Left lung (tissue), 10 donors: Measurements from ENCODE around the gene MAP3K7CL. TPM values are rescaled to one million over a fixed set of nuclear protein-coding genes. Genes with fewer than 3 reads are reported as not detected.

Experiments
- ATAC-seq: fragments of 200-7000 bp; cut with Tn5 transposase; one replicate; pipeline ENCODE4 v1.9.1; 2020; ENCODE audit warnings: moderate library complexity
- DNase-seq, 4 donors: peaks; one replicate each; pipeline ENCODE4 v3.0.0-alpha.2; 2013 to 2020
- H3K27ac ChIP-seq, 2 donors: fragments of 200-600 bp; sonication (generic) in 1 of 2; one replicate each; pipeline versions ENCODE4 v1.5.0 to v1.8.0; 2020 to 2021
- H3K27me3 ChIP-seq, 2 donors: fragments of 200-600 bp; sonication (generic) in 1 of 2; one replicate each; pipeline versions ENCODE4 v1.5.0 to v1.8.0; 2020 to 2021
- H3K36me3 ChIP-seq, 2 donors: fragments of 200-600 bp; sonication (generic) in 1 of 2; one replicate each; pipeline versions ENCODE4 v1.5.0 to v1.8.0; 2020 to 2021
- H3K4me1 ChIP-seq, 2 donors: fragments of 200-600 bp; one replicate each; pipeline ENCODE4 v1.8.0; 2021
- H3K4me3 ChIP-seq, 2 donors: fragments of 200-600 bp; sonication (generic) in 1 of 2; one replicate each; pipeline versions ENCODE4 v1.5.0 to v1.8.0; 2020 to 2021; ENCODE audit warnings: mild to moderate bottlenecking in 1 of 2
- H3K9me3 ChIP-seq, 2 donors: fragments of 200-600 bp; sonication (generic) in 1 of 2; one replicate each; pipeline versions ENCODE4 v1.5.0 to v1.8.0; 2020 to 2021
- intact Hi-C, 2 donors: fragments of 100-400 bp; cut with DNase I; formaldehyde crosslinking; loops; one replicate each; pipeline versions ENCODE4 v1.11.2 to v1.14.2; 2022
- polyA plus RNA-seq, 6 donors: library from polyadenylated mRNA; unstranded; fragments of 120-200 nt; gene quantifications; one replicate each; pipeline ENCODE4 v1.2.1, GENCODE V29; 2013; ENCODE audit not compliant: insufficient read length in 6 of 6
- total RNA-seq, 2 donors: library from RNA; stranded (reverse); fragmentation: NEBNext Ultra II Directional; extraction: Animal tissue kit (Norgen Biotek cat#: 25700); gene quantifications; one replicate each; pipeline ENCODE4 v1.2.1, GENCODE V29; 2021
- TF ChIP-seq, protein P1 (sequence below), 2 donors: fragments of 200-600 bp; sonication (generic) in 1 of 2; IDR thresholded peaks; one replicate each; pipeline versions ENCODE4 v1.5.0 to v1.8.0; 2021; ENCODE audit warnings: antibody characterized with exemption in 2 of 2
- donor health status: DM: no; HTN: yes; CAD: no.
- donor health status: DM: no; HTN: no; CAD: no.

The MAP3K7CL gene
- total and polyA plus RNA-seq, 8 donors: 5.0 to 8.5 (median 6.8) TPM

DNA sequence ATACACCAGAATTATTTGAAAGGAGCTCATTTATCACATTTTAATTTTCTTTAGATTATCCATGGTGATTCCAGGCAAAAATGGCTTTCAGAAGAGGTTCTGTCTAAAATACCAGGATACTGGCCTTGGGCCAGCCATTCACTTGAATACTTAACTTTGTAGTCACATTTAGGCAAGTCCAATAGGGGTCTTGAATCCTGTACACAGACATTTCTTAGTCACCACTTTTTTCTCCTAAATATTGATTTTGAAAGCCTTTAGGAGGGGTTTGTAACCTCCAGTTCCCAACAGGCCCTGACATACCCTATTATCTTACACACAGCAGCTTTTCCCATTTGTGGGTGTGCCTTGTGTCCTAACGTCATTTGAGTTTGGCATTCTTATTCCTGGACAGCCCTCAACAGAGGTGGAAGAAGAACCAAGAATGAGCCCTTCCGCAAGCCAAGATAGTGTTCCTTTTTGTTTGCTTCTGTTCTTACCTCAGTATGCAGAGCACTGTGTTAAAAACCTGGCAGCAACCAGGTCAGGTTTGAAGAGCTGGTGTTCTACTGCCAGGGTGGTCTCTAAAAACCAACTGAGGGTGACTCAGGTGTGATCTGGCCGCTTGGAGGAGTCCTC lies 19.5 kb downstream of the MAP3K7CL start:
- H3K9me3 ChIP-seq: no peaks in the 10 kb centered on the region
- no peak for ATAC-seq
- H3K27me3 ChIP-seq: no peaks in the 10 kb centered on the region
- H3K4me3 ChIP-seq: no peak overlapping the region
- no peaks in the 10 kb centered on the region for H3K36me3 ChIP-seq
- intact Hi-C loops: no loop called here
- no peak overlapping the region for H3K27ac ChIP-seq
- no peak for DNase-seq
- H3K4me1 ChIP-seq: peaks cover 0 to 13% of the 10 kb centered on the region in 2 donors
- TF ChIP-seq, protein P1, sequence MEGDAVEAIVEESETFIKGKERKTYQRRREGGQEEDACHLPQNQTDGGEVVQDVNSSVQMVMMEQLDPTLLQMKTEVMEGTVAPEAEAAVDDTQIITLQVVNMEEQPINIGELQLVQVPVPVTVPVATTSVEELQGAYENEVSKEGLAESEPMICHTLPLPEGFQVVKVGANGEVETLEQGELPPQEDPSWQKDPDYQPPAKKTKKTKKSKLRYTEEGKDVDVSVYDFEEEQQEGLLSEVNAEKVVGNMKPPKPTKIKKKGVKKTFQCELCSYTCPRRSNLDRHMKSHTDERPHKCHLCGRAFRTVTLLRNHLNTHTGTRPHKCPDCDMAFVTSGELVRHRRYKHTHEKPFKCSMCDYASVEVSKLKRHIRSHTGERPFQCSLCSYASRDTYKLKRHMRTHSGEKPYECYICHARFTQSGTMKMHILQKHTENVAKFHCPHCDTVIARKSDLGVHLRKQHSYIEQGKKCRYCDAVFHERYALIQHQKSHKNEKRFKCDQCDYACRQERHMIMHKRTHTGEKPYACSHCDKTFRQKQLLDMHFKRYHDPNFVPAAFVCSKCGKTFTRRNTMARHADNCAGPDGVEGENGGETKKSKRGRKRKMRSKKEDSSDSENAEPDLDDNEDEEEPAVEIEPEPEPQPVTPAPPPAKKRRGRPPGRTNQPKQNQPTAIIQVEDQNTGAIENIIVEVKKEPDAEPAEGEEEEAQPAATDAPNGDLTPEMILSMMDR (IDR thresholded peaks at IDR 0.05): no peak

DNA sequence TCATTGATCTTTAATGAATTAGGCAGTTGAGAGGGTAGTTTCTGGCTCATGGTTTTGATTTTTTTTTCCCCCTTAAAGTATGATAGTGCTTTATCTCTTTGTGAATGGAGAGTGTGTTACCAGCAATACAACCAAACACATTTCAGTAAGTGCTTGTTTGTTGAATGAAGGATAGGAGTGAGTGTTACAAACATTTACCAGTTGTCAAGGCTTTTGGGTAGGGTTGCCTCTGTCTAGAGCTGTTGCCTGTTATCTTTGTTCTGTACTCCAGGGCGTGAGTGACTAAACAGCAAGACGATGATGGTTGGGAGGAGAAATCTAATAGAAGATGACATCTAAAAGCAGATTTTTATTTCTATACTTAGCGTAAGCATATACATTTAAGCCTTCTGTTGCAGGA lies 21.5 kb downstream of the MAP3K7CL start:
- Histone ChIP-seq H3K4me1 (peaks cover 0 to 5% of the 10 kb centered on the region in 2 donors), H3K9me3 (no peaks in the 10 kb centered on the region), H3K27me3 (no peaks in the 10 kb centered on the region), H3K27ac (no peak overlapping the region), H3K4me3 (no peak overlapping the region), H3K36me3 (no peaks in the 10 kb centered on the region)
- ATAC-seq (no peak), DNase-seq (peak in 2 of 4 donors; percentile 77 to 80)
- TF ChIP-seq, protein P1 (IDR thresholded peaks at IDR 0.05): no peak
- intact Hi-C loops: no loop called here

DNA sequence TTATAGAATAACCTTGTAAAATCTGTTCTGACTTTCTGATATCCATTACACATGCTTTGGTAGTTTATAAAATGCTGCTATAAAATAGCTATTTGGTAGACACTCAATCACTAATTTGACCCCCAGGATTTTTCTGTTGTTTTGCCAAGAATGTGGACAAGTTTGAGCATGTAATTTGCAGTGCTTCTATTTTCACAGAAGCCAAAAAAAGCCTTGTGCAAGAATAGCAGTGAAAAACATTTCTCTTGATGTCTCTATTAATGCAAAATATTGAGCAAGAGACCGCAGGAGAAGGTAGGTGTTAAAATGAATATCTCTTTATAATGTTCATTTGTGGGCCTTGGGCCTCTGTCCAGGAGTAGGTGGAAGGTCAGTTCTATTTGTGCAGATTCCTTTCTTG lies 22.5 kb downstream of the MAP3K7CL start:
- no peaks in the 10 kb centered on the region for H3K9me3 ChIP-seq
- intact Hi-C loops: no loop called here
- DNase-seq (no peak), ATAC-seq (no peak)
- peaks cover 0 to 14% of the 10 kb centered on the region in 2 donors for H3K4me1 ChIP-seq
- H3K36me3 ChIP-seq: no peaks in the 10 kb centered on the region
- no peaks in the 10 kb centered on the region for H3K27me3 ChIP-seq
- no peak overlapping the region for H3K4me3 ChIP-seq
- no peak overlapping the region for H3K27ac ChIP-seq
- TF ChIP-seq, protein P1 (IDR thresholded peaks at IDR 0.05): no peak

DNA sequence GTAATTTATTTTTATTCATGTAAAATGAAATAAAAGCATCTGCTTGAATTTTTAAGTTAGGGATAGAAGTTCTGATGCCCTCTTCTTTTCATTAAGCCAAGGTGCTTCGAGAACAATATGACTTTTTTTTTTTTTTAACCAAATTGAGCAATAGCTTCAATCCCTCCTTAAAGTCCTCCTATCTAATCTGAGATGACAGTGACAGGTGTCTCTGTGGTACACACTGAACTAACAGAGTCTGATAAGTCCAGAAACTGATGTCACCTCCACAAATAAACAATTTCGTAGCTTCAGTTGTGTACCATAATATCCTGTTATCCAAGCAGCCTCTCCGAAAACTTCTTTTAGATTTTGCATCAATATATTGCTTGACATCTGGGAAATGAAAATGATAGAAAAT lies 23.8 kb downstream of the MAP3K7CL start:
- no peak for DNase-seq
- no peak for ATAC-seq
- no peaks in the 10 kb centered on the region for H3K9me3 ChIP-seq
- H3K36me3 ChIP-seq: no peaks in the 10 kb centered on the region
- H3K27ac ChIP-seq: no peak overlapping the region
- peaks cover 0 to 14% of the 10 kb centered on the region in 2 donors for H3K4me1 ChIP-seq
- H3K4me3 ChIP-seq: no peak overlapping the region
- TF ChIP-seq, protein P1 (IDR thresholded peaks at IDR 0.05): no peak
- H3K27me3 ChIP-seq: no peaks in the 10 kb centered on the region
- intact Hi-C loops: no loop called here

DNA sequence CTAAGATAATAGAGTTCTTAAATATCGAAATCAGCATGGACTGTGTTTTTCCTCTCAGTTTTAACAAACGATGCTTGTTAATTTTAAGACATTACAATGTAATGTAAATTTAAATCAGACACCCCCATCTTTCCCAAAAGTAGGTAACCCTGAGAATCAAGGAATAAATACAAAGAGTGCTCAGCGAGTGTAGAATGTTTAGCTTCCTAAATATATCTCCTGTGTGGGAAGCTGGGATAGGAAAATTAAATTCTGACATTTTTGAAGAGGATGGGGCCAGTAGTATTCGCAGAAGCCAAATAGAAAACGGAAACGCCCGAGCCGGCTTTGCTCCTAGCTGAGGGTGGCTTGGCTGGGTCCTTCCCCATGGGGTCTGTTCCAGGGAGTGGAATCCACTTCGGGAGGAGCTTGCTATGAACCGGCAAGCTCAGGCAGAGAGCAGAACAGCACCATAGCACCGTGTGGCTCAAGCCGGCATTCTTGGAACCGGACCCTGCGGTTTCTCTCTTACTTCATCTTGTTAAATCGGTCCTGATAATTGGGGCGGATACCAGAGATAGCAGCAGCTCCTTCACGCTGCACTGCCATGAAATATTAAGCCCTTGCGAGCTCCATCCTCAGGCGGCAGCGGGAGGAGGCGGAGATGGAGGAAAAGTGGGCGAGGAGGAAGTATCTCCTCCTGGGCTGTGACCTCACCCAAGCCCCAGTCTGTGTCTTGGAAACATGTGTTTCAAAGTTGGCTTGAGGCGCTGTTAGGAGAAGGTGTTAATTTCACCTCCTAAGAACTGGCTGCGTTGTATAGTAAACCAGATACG lies 24.9 kb downstream of the MAP3K7CL start:
- Histone ChIP-seq H3K4me1 (peaks cover 0 to 17% of the 10 kb centered on the region in 2 donors), H3K4me3 (no peak overlapping the region), H3K9me3 (no peaks in the 10 kb centered on the region), H3K27ac (peak overlapping the region in 1 of 2 donors; percentile 16), H3K36me3 (no peaks in the 10 kb centered on the region), H3K27me3 (no peaks in the 10 kb centered on the region)
- TF ChIP-seq, protein P1 (IDR thresholded peaks at IDR 0.05): no peak
- ATAC-seq (peak; percentile 67), DNase-seq (peak in 3 of 4 donors; percentile 25 to 69 (median 41))
- intact Hi-C loops: no loop called here
